K562 (cell line): ENCODE data around the gene TLE7. TPM values are rescaled to one million over a fixed set of nuclear protein-coding genes. Genes with fewer than 3 reads are reported as not detected.

Source experiments
- ATAC-seq: fragments of 200-7000 bp; cut with Tn5 transposase; 3 replicates; pipeline ENCODE4 v1.9.1; 2020; ENCODE audit warnings: moderate library complexity
- BruUV-seq: library from RNA; stranded (reverse); fragments of 400-500 nt; replicated peaks from 2 replicates; lab custom pipeline; 2021; lab: Mats Ljungman, UMichigan
- CTCF ChIA-PET: fragments of 300-600 bp; formaldehyde crosslinking; extraction: SDS; loops from one replicate; lab custom pipeline; 2021; ENCODE audit warnings: low intra/inter-chr PET ratio; lab: Yijun Ruan, JAX
- POLR2A ChIA-PET: fragments of 300-600, 350-650 bp; sonication (Branson Sonifier 250); formaldehyde crosslinking; extraction: SDS; loops from one replicate; lab custom pipeline; 2021; ENCODE audit warnings: antibody characterized with exemption, inconsistent platforms; lab: Yijun Ruan, JAX
- DNase-seq, 4 experiments: peaks; one replicate each; pipeline versions ENCODE4 v3.0.0 to v3.0.0-alpha.2; 2011 to 2018; ENCODE audit warnings: low spot score in 3 of 4, mixed read lengths in 3 of 4; ENCODE audit errors: extremely low read depth in 1 of 4
- FAIRE-seq: peaks from 2 replicates; lab custom pipeline; 2011; peaks lifted over from hg19 to GRCh38; lab: Jason Lieb, UNC
- H2AFZ ChIP-seq: 2 replicates; pipeline ENCODE4 v1.6.0; 2011; ENCODE audit warnings: low read depth, low read length, control low read depth, inconsistent platforms
- H3K27ac ChIP-seq: fragments of 200-600 bp; 3 replicates; pipeline ENCODE4 v1.8.0; 2011; ENCODE audit warnings: low read depth, mild to moderate bottlenecking, control low read depth, inconsistent platforms, low read length, moderate library complexity, mixed read lengths; ENCODE audit errors: extremely low read depth
- H3K27me3 ChIP-seq, 2 experiments: fragments of 300-600 bp in 1 of 2; 2 replicates in 1 of 2; 3 replicates in 1 of 2; pipeline versions ENCODE4 v1.6.0 to v1.8.0; 2011; ENCODE audit warnings: inconsistent platforms in 2 of 2, low read length in 2 of 2, mild to moderate bottlenecking in 1 of 2, mixed read lengths in 1 of 2, moderate library complexity in 1 of 2; ENCODE audit not compliant: control insufficient read depth in 2 of 2, insufficient read depth in 2 of 2
- H3K36me3 ChIP-seq: fragments of 300-600 bp; 3 replicates; pipeline ENCODE4 v1.8.0; 2011; ENCODE audit warnings: mild to moderate bottlenecking, low read length, inconsistent platforms; ENCODE audit not compliant: control insufficient read depth, insufficient read depth
- H3K4me1 ChIP-seq, 2 experiments: fragments of 200-600 bp in 1 of 2; replicated peaks in 1 of 2; 2 replicates in 1 of 2; 3 replicates in 1 of 2; pipeline versions ENCODE4 v1.5.1 to v1.8.0; 2011; ENCODE audit warnings: inconsistent platforms in 2 of 2, low read length in 2 of 2, mild to moderate bottlenecking in 1 of 2, mixed read lengths in 1 of 2, moderate library complexity in 1 of 2; ENCODE audit not compliant: control insufficient read depth in 2 of 2, insufficient read depth in 2 of 2
- H3K4me2 ChIP-seq: 2 replicates; pipeline ENCODE4 v1.6.1; 2011; ENCODE audit warnings: low read length, control low read depth, inconsistent platforms, mixed read lengths; ENCODE audit not compliant: insufficient read depth
- H3K4me3 ChIP-seq: fragments of 200-600 bp; sonication (generic), shearing (Covaris generic); 2 replicates; pipeline ENCODE4 v1.5.1; 2016; ENCODE audit warnings: control low read depth, inconsistent platforms
- H3K79me2 ChIP-seq: fragments of 200-600 bp; 3 replicates; pipeline ENCODE4 v1.8.0; 2011; ENCODE audit warnings: low read length, inconsistent platforms; ENCODE audit not compliant: control insufficient read depth, insufficient read depth
- H3K9ac ChIP-seq, 2 experiments: 2 replicates each; pipeline versions ENCODE4 v1.6.0 to v1.6.1; 2011; ENCODE audit warnings: low read depth in 2 of 2, low read length in 2 of 2, control low read depth in 1 of 2, inconsistent platforms in 1 of 2, mild to moderate bottlenecking in 1 of 2, mixed read lengths in 1 of 2; ENCODE audit not compliant: insufficient read depth in 1 of 2
- H3K9me1 ChIP-seq: one replicate; pipeline ENCODE4 v1.6.0; 2011; ENCODE audit warnings: inconsistent platforms, mild to moderate bottlenecking, low read length, moderate library complexity; ENCODE audit not compliant: control insufficient read depth, insufficient read depth
- H3K9me3 ChIP-seq: replicated peaks from 2 replicates; pipeline ENCODE4 v1.5.1; 2011; ENCODE audit warnings: low read depth, low read length, inconsistent platforms; ENCODE audit not compliant: control insufficient read depth, insufficient read depth
- H4K20me1 ChIP-seq: replicated peaks from 2 replicates; pipeline ENCODE4 v1.6.1; 2011; ENCODE audit warnings: low read length, inconsistent platforms, mixed read lengths; ENCODE audit not compliant: control insufficient read depth, insufficient read depth
- CREBBP ChIP-seq: IDR thresholded peaks from one replicate; pipeline ENCODE4 v1.6.1; 2012; ENCODE audit warnings: low read depth, mild to moderate bottlenecking, control low read depth, inconsistent platforms, low read length
- ZNF3 ChIP-seq: fragments of 250-450 bp; sonication (Bioruptor Pico); IDR thresholded peaks from 2 replicates; pipeline ENCODE4 v1.5.0; 2021; ENCODE audit warnings: mild to moderate bottlenecking, moderate library complexity
- ZNF592 ChIP-seq: fragments of 450-650 bp; IDR thresholded peaks from 2 replicates; pipeline ENCODE4 v1.6.1; 2017; ENCODE audit warnings: antibody characterized with exemption, mild to moderate bottlenecking
- WGBS: fragments of 100-300 bp; shearing (Covaris generic); methylation state at CpG from one replicate; pipeline ENCODE4 v1.1.6; 2016; ENCODE audit warnings: low coverage, mixed read lengths; ENCODE audit not compliant: insufficient coverage; ENCODE audit errors: missing lambda C conversion rate; 5-methylcytosine and 5-hydroxymethylcytosine counted together
- in situ Hi-C: fragments of 300-500 bp; cut with MboI; formaldehyde crosslinking; loops from 4 replicates; pipeline ENCODE4 v1.15.0; 2018; ENCODE audit warnings: inconsistent platforms, mixed read lengths
- intact Hi-C: fragments of 100-400 bp; cut with micrococcal nuclease; formaldehyde crosslinking; loops from 2 replicates; pipeline ENCODE4 v1.14.2; 2022
- polyA plus RNA-seq, 8 experiments: library from polyadenylated mRNA; depleted of rRNA in 4 of 8; stranded (reverse) in 5 of 8; unstranded in 3 of 8; fragments of >200 nt; fragmentation: Nextera tagmentation in 2 of 8; fragmentation: Illumina TruSeq in 1 of 8; extraction: Ambion mirVana in 2 of 8; extraction: Trizol in 1 of 8; gene quantifications; 2 replicates each; pipeline versions ENCODE4 v1.2.1 to v1.2.3, GENCODE V29; 2011 to 2014; ENCODE audit warnings: inconsistent platforms in 1 of 8, missing spikeins in 1 of 8
- total RNA-seq, 7 experiments: library from RNA; depleted of rRNA in 6 of 7; stranded (reverse); fragments of >200 nt in 6 of 7; fragmentation: Illumina TruSeq in 2 of 7; extraction: Trizol in 2 of 7; gene quantifications; 2 replicates each; pipeline versions ENCODE4 v1.2.1 to v1.2.3, GENCODE V29; 2011 to 2021; ENCODE audit warnings: low replicate concordance in 1 of 7
- TF ChIP-seq, protein P1 (sequence below): fragments of 450-650 bp; IDR thresholded peaks from one replicate; pipeline ENCODE4 v1.6.1; 2018; ENCODE audit warnings: mild to moderate bottlenecking, moderate library complexity; ENCODE audit not compliant: partially characterized antibody

TLE7 gene
- total and polyA plus RNA-seq, 9 of the 15 experiments (the other 6 are each of a cell fraction or from before 2014, with no cell fraction given), result not detected

DNA sequence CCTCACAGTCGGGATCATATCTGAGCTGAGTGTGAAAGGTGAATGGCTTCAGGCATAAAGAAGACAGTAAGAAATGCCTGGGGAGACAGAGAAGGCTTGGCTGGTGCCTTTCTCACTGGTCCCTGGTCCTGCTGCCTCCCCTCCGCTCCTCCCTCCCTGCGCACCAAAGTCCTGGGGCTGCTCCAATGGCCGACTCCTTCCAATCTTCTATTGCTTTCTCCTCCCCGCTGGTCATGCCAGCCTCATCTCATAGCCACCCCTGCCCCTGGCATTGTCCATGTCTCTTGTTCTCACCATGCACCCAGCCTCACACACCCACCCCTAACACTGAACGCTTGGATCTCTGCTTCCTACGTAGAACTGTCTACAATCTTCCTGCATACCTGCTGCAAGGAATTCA lies 18.0 kb downstream of the TLE7 start (continued):
- no peak for TF ChIP-seq ZNF3

- BruUV-seq, result no TSS peak
- no peak for ATAC-seq
- H4K20me1 ChIP-seq, result peaks cover 6% of the 10 kb centered on the region; the same call in 1 of the 2 replicates
- H3K4me3 ChIP-seq, result no peak overlapping the region
- H3K27ac ChIP-seq, result no peak overlapping the region
- in situ Hi-C loops, result loop anchor here (10.0 kb wide), 1 partner anchor 162 kb away; no protein-coding TSS in a partner anchor
- no peaks in the 10 kb centered on the region for H3K9me1 ChIP-seq
- no peak for TF ChIP-seq ZNF592
- TF ChIP-seq, protein P1, sequence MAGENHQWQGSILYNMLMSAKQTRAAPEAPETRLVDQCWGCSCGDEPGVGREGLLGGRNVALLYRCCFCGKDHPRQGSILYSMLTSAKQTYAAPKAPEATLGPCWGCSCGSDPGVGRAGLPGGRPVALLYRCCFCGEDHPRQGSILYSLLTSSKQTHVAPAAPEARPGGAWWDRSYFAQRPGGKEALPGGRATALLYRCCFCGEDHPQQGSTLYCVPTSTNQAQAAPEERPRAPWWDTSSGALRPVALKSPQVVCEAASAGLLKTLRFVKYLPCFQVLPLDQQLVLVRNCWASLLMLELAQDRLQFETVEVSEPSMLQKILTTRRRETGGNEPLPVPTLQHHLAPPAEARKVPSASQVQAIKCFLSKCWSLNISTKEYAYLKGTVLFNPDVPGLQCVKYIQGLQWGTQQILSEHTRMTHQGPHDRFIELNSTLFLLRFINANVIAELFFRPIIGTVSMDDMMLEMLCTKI, result no peak
- no peak for TF ChIP-seq CREBBP
- TF ChIP-seq, all 486 proteins: peak for 0
- intact Hi-C loops, result no loop called here
- Histone ChIP-seq H3K4me1 (peaks cover 0 to 9% of the 10 kb centered on the region in 2 experiments; a peak in 2 of 5 replicates), H2AFZ (no peak overlapping the region), H3K79me2 (no peaks in the 10 kb centered on the region), H3K9me3 (no peaks in the 10 kb centered on the region), H3K9ac (no peak overlapping the region), H3K27me3 (peaks cover 21 to 60% of the 10 kb centered on the region in 2 experiments), H3K36me3 (no peaks in the 10 kb centered on the region), H3K4me2 (no peak overlapping the region)
- ChIA-PET CTCF (no interaction called here), POLR2A (no interaction called here)
- 7% methylated on average over 2 of the region's 2 CpGs for WGBS
- FAIRE-seq (no peak), DNase-seq (no peak)
Measured at GRCh38 chr16:71423016-71423415, 18.8 kb downstream of the TLE7 start.
